Caki2 (cell line): ENCODE data around the gene CCDC197. TPM values are rescaled to one million over a fixed set of nuclear protein-coding genes. Genes with fewer than 3 reads are reported as not detected.

ENCODE experiments used
- DNase-seq: peaks from one replicate; pipeline ENCODE4 v3.0.0-alpha.2; 2015; ENCODE audit warnings: low read depth
- in situ Hi-C: cut with HindIII; loops from 2 replicates; pipeline ENCODE4 v1.10.0; 2016; ENCODE audit warnings: low sequenced_read_pairs, low pct_unique_long_range_greater_than_20kb, mixed read lengths
- total RNA-seq: library from RNA; depleted of rRNA; stranded (reverse); fragments of >200 nt; shearing (Covaris generic); gene quantifications from 2 replicates; pipeline ENCODE4 v1.2.3, GENCODE V29; 2014; ENCODE audit warnings: low replicate concordance

CCDC197 gene
- total RNA-seq, 1 experiment from 2014 or later, result not detected

- in situ Hi-C loops, result no loop called here
- peak; percentile 97 for DNase-seq
Observed at GRCh38 chr14:93959239-93960107, 37.6 kb upstream of the CCDC197 start.

GRCh38 chr14:93960108-93960475 lies 37.0 kb upstream of the CCDC197 start:
- in situ Hi-C loops, result no loop called here
- DNase-seq, result peak; percentile 59

- no peak for DNase-seq
Observed at GRCh38 chr14:93960774-93961438, 36.2 kb upstream of the CCDC197 start.

GRCh38 chr14:93961620-93962019 lies 35.5 kb upstream of the CCDC197 start:
- in situ Hi-C loops, result no loop called here

More at GRCh38 chr14:93960774-93961438, 36.2 kb upstream of the CCDC197 start:
- in situ Hi-C loops, result no loop called here

GRCh38 chr14:93962701-93963601 lies 34.1 kb upstream of the CCDC197 start:
- peak; percentile 63 for DNase-seq
- in situ Hi-C loops, result no loop called here

More at GRCh38 chr14:93961620-93962019, 35.5 kb upstream of the CCDC197 start:
- DNase-seq, result no peak

- in situ Hi-C loops, result no loop called here
- no peak for DNase-seq
Observed at GRCh38 chr14:93963692-93964091, 33.4 kb upstream of the CCDC197 start.

- in situ Hi-C loops, result no loop called here
- DNase-seq, result no peak
Observed at GRCh38 chr14:93964281-93964680, 32.8 kb upstream of the CCDC197 start.

- in situ Hi-C loops, result no loop called here
- DNase-seq, result no peak
Observed at GRCh38 chr14:93964820-93965286, 32.2 kb upstream of the CCDC197 start.

- peak; percentile 93 for DNase-seq
- in situ Hi-C loops, result no loop called here
Observed at GRCh38 chr14:93965287-93965821, 31.7 kb upstream of the CCDC197 start.

- in situ Hi-C loops, result no loop called here
Observed at GRCh38 chr14:93965946-93966474, 31.1 kb upstream of the CCDC197 start.

GRCh38 chr14:93967637-93968250 lies 29.4 kb upstream of the CCDC197 start:
- DNase-seq, result no peak
- in situ Hi-C loops, result no loop called here

More at GRCh38 chr14:93965946-93966474, 31.1 kb upstream of the CCDC197 start:
- no peak for DNase-seq

- in situ Hi-C loops, result no loop called here
- DNase-seq, result no peak
Observed at GRCh38 chr14:93969082-93969828, 27.8 kb upstream of the CCDC197 start.

GRCh38 chr14:93970585-93970964 lies 26.5 kb upstream of the CCDC197 start:
- no peak for DNase-seq

GRCh38 chr14:93970965-93971634 lies 26.0 kb upstream of the CCDC197 start:
- no peak for DNase-seq
- in situ Hi-C loops, result no loop called here

More at GRCh38 chr14:93970585-93970964, 26.5 kb upstream of the CCDC197 start:
- in situ Hi-C loops, result no loop called here

- in situ Hi-C loops, result no loop called here
- no peak for DNase-seq
Observed at GRCh38 chr14:93971635-93972027, 25.5 kb upstream of the CCDC197 start.

- in situ Hi-C loops, result no loop called here
- DNase-seq, result no peak
Observed at GRCh38 chr14:93972618-93973205, 24.4 kb upstream of the CCDC197 start.
